LNCaP clone FGC (cell line): ENCODE data around the gene TNS1.

Source experiments
- DNase-seq: peaks from one replicate; pipeline ENCODE4 v3.0.0-alpha.2; 2011; ENCODE audit warnings: low read depth
- H3K4me3 ChIP-seq: 2 replicates; pipeline ENCODE4 v1.5.1; 2011; ENCODE audit warnings: mild to moderate bottlenecking, low read depth, low read length, control low read depth
- TF ChIP-seq, protein P1 (sequence below): IDR thresholded peaks from 2 replicates; pipeline ENCODE4 v1.5.1; 2012; ENCODE audit warnings: mild to moderate bottlenecking; ENCODE audit not compliant: control insufficient read depth, insufficient read depth; ENCODE audit errors: extremely low read depth

The TNS1 gene

DNA sequence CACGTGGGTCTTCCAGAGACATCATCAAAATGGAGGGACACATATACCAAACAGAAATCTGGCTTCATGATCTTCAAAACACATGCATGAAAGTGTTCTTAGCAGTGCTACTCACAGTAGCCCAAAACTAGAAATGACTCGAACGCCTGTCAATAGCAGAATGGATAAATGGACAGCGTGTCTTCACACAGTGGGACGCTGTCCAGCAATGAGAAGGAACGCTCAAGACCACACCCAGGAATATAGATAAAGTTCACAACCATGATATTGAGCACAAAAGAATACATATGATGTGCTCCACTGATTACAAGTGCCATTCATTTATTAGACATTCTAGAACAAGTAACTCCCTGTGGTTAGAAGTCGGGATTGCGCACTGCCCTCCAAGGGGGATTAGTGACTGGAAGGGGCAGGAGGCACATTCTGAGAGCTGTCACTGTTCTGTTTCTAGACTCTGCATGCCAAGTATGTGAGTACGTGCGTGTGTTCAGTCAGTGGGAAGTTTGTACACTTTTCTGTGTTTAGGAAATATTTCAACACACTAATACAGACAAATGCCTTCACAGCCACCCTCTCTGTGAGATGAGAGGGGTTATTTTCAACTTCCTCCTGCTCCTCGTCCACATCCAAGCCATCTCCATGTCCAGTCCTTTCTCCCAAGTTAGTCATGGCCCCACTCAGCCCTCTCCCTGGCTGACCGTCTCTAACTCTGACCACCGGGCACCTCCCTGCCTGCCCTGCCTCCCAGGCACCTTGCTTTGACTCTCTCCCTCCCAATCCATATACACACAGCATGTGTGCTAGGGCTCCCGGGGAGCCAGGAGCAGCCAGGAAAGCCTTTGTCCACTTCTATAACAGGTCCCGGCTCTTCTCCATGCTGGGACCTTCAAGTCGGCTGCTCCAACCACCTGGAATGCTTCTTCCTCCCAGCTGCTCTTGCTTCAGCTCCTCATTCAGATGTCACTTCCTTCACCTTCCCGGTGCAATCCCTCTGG lies 26.9 kb upstream of the TNS1 start:
- TF ChIP-seq, protein P1, sequence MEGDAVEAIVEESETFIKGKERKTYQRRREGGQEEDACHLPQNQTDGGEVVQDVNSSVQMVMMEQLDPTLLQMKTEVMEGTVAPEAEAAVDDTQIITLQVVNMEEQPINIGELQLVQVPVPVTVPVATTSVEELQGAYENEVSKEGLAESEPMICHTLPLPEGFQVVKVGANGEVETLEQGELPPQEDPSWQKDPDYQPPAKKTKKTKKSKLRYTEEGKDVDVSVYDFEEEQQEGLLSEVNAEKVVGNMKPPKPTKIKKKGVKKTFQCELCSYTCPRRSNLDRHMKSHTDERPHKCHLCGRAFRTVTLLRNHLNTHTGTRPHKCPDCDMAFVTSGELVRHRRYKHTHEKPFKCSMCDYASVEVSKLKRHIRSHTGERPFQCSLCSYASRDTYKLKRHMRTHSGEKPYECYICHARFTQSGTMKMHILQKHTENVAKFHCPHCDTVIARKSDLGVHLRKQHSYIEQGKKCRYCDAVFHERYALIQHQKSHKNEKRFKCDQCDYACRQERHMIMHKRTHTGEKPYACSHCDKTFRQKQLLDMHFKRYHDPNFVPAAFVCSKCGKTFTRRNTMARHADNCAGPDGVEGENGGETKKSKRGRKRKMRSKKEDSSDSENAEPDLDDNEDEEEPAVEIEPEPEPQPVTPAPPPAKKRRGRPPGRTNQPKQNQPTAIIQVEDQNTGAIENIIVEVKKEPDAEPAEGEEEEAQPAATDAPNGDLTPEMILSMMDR: no peak
- no peak overlapping the region for H3K4me3 ChIP-seq
- DNase-seq: no peak

DNA sequence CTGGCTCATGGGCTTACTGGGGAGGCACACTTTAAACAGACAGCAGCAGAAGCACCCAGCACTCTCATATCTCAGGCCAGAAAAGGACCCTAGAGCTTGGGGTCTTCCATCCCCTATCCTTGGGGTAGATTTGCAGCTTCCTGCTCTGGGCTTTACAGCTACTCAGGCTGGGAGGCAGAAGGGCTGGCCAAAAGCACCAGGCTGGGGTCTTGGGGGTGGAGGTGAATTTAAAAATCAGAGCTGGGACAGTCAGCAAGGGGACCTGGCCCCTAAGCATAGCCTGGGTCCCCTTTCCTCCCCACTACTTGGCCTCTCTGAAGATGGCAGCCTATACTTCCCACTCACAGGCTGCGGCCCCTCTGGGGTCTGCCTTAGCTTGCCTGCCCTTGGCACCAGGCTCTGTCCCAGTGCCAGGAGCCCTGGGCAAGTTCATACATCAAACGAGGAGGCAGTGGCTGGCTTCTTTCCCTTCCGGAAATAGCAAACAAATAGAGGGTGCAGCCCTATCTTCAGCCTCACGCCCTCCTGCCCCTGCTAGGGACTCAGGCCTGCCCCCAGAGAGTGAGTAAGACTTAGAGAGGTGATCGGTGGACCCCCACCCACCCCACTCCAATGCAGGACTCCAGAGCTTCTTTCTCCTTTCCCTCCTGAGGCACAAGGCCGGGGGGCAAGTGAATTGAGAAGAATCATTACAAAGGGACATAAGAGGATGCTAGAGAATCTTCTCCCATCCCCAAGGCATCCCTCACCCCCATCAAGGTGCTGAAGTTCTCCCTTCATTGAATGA lies 26.0 kb upstream of the TNS1 start:
- DNase-seq: no peak
- TF ChIP-seq, protein P1: no peak
- no peak overlapping the region for H3K4me3 ChIP-seq

DNA sequence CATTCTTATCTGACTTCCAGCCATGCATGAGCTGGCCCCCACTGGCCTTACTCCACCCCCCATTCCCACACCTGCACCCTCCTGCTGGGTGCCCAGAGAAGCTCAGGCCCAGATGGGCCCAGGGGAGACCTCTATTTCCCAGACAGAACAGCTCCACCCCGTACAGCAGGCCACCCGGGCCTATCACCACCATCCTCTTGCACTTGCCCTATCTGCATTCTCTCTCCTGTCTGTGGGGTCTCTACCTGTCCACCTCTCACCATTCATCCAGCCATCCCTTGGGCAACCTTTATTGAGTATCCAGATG lies 25.3 kb upstream of the TNS1 start:
- H3K4me3 ChIP-seq: no peak overlapping the region
- TF ChIP-seq, protein P1: no peak
- DNase-seq: no peak

DNA sequence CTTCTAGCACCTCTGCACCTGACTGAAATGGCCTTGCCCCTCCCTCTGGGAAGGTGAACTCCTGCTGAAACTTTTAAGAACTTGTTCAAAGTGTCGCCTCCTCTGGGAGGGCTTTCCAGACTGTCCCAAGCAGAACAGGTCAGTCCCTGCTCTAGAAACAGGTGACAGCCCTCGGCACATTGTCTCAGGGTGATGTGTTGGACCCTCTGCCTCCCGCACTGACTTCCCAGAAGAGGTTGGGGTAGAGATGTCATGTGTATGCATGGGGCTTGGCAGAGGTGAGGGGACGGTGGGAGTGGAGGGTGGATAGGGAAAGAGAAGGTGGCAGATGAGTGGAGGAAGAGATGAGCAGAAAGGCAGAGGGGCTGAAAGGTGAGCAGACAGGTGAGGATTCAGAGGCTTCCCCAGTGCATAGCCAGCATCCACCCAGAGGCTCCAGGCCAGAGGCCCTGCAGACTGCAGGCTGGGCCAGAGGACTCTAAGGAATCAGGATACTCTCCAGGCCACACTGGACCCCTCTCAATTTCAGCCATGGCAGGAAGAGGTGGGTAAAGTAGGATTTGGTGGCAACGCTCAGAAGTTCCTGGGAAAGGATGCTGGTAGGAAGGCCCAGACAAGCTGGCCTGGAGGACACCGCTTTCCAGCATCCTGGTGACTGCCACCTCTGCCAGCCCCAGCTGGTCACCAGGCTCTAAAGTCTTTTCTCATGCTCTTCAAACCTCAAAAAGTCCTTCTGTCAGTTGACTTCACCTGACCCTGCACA lies 24.8 kb upstream of the TNS1 start:
- no peak for DNase-seq
- no peak overlapping the region for H3K4me3 ChIP-seq

DNA sequence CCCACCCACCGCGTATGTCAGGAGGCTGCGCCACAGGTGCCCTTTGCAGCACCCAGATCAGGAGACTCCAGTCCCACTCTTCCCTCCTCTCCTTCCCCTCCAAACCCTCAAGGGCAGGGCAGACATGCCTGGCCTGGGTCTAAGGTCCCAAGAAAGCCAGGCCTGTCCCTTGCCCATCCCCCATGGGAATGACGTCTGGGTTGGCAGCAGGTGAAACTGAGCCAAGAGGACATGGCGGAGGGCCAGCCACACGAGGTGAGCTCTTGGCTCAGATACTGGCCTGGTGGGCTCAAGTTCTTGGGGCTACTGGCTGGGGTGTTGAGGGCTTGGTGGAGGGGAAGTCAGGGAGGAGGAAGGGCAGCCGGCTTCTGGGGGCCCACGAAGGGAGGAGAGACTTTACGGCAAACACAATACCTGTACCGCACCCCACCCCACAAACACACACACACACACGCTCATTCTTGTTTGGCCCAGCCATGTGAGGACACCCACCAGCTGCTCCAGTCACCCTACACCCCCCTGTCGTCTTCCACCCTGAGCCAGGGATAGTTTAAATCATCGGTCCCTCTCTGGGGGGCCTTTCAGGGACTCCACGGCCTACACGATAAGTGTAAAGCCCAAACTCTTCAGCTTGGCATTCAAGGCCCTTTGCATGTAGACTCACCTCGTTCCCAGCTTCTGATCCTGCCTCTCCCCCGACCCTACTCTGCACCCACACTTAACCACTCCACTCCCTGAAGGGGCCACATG lies 24.1 kb upstream of the TNS1 start:
- DNase-seq: peak; percentile 6
- TF ChIP-seq, protein P1: no peak
- no peak overlapping the region for H3K4me3 ChIP-seq

More for the DNA sequence above, 24.8 kb upstream of the TNS1 start:
- TF ChIP-seq, protein P1: no peak

DNA sequence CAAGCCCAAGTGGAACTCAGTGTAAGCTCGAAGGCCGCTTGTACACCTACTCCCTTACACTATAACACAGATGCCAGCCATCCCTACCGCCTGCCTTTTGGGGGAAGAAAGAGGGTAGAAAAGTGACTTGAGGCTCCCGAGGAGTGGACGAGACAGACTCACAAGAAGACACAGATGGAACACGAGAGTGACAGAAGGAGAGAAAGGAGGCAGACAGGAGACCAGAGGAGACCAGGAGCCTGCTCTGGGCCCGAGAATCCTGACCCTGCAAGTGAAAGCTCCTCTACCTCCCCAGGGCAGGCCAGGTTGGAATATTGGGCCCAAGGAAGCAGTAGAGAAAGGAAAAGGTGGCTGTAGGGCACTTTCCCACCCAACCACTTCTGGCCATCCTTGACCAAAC lies 23.4 kb upstream of the TNS1 start:
- no peak overlapping the region for H3K4me3 ChIP-seq
- no peak for DNase-seq
- TF ChIP-seq, protein P1: no peak
